ENCODE data around the gene FUT8. TPM values are rescaled to one million over a fixed set of nuclear protein-coding genes. Genes with fewer than 3 reads are reported as not detected.

Gene FUT8
- total and polyA plus RNA-seq, 2 of the 8 experiments (the other 6 are each of a cell fraction or from before 2014, with no cell fraction given): 10.5 to 25.1 TPM

DNA sequence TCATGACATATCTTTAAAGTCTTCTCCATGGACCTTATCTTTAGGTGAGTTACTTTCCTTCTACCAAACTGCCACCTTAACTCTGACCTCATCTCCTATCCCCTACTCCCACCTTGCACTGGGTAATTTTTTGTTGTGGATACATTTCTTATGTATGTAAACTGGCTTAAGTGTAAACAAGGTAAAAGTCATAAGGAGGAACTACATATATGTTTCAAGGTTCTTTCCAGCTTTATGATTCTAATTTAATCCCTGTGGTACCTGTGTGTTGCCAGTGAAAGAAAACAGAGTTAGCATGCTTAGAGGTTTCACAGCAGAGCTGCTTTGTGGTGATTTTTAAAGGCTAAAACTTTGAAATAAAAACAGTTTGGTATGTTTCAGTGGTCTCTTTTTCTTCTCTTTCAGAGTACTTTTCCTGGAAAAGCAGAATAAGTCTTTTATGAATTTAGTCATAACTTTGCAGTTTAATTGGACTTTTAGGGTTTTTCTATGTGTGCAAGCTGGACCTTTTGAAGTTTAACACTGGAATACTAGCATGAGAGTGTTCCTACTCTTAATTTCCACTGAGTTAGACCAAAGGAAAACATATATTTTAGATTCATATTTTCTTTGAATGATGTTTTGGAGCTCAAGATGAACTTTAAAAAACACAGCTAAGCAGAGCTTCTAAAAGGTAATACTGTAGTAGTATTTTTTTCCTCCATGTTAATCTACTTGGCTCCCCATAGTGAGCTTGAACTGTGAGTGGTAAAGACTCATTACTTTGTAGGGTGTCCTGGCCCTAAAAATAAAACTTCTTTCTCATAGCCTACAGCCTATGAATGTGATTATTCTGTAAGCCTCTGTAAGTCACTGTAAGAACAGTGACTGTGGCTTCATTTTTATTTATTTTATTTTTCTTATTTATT, 105.4 kb downstream of the FUT8 start (continued):
- TF ChIP-seq NANOG (IDR thresholded peaks at IDR 0.05; ENCODE audit: insufficient read depth, low read depth, low read length, poor library complexity, severe bottlenecking) (no peak), RXRA (IDR thresholded peaks at IDR 0.05; ENCODE audit: insufficient read depth, low read depth, low read length) (no peak), SIN3A (conservative IDR thresholded peaks at IDR 0.05 in 1 of 2, IDR thresholded peaks at IDR 0.05 in 1 of 2; ENCODE audit: low read depth in 1 of 2, low read length in 2 of 2) (no peak), SP2 (IDR thresholded peaks at IDR 0.05; ENCODE audit: low read length) (no peak)

Measured in H1 (cell line).